ENCODE measurements around the gene MGAT3. TPM values are rescaled to one million over a fixed set of nuclear protein-coding genes. Genes with fewer than 3 reads are reported as not detected.
"Not testable (repeated sequence)": the region's sequence is repeated elsewhere in the genome, so short reads cannot be mapped to it uniquely, and the experiment has no call there.

MGAT3 gene
- 15.7 TPM for polyA plus RNA-seq (2013, experiment 1 of 2)
- polyA plus RNA-seq (2013, experiment 2 of 2), result 14.9 TPM

GRCh38 chr22:39456522-39457197 lies at the start of gene MGAT3:
Gene MGAT3 (plus strand): TSS chr22:39457012. CDS start chr22:39487348, 30,336 bp downstream.
- peak within 1 kb of the TSS; percentile 78 for H3K4me3 ChIP-seq (ENCODE audit: extremely low read depth, insufficient read depth, low read length, poor library complexity, severe bottlenecking)
- H3K9me3 ChIP-seq (ENCODE audit: control insufficient read depth, low read length), result no peaks in the 10 kb centered on the region
- 48 to 71% methylated on average over 34 to 47 of the region's 80 CpGs for WGBS, 2 experiments (ENCODE audit: insufficient coverage in 2 of 2)
- H3K27ac ChIP-seq (ENCODE audit: low read depth, low read length, severe bottlenecking), result no peak within 1 kb of the TSS
- peaks cover 6% of the 10 kb centered on the region for H3K4me1 ChIP-seq (ENCODE audit: control insufficient read depth, insufficient read depth, low read length, poor library complexity, severe bottlenecking)
- peaks cover 4% of the 10 kb centered on the region for H3K36me3 ChIP-seq (ENCODE audit: control insufficient read depth, insufficient read depth, low read length)

DNA sequence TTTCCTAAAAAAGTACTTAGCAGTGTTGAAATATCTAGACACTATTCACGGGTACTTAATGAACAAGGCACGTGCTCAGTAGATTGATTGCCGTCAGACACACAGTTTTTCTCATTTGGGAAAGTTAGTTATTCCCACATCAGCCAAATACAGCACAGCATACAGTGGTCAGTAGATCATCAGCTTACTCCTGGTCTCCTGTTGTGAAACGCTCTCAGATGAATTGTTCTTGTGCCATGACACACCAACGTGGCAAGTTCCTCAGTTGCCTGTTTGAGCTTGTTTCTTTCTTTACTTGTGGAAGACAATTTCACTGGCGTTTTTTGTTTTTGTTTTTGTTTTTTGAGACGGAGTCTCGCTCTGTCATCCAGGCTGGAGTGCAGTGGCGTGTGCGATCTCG lies 48.6 kb upstream of the MGAT3 start:
- no peaks in the 10 kb centered on the region for H3K9me3 ChIP-seq (ENCODE audit: control insufficient read depth, low read length)

GRCh38 chr22:39408807-39409206 lies 48.0 kb upstream of the MGAT3 start:
- no peak overlapping the region for H3K4me3 ChIP-seq (ENCODE audit: extremely low read depth, insufficient read depth, low read length, poor library complexity, severe bottlenecking)
- WGBS, 2 experiments (ENCODE audit: insufficient coverage in 2 of 2), result no CpG with 5 or more reads among the region's 1 CpG
- H3K27ac ChIP-seq (ENCODE audit: low read depth, low read length, severe bottlenecking), result no peak overlapping the region
- no peaks in the 10 kb centered on the region for H3K9me3 ChIP-seq (ENCODE audit: control insufficient read depth, low read length)
- H3K36me3 ChIP-seq (ENCODE audit: control insufficient read depth, insufficient read depth, low read length), result peaks cover 15% of the 10 kb centered on the region
- H3K4me1 ChIP-seq (ENCODE audit: control insufficient read depth, insufficient read depth, low read length, poor library complexity, severe bottlenecking), result no peaks in the 10 kb centered on the region

More for the DNA sequence above, 48.6 kb upstream of the MGAT3 start:
- WGBS, 2 experiments (ENCODE audit: insufficient coverage in 2 of 2), result 95 to 99% methylated on average over 7 to 8 of the region's 11 CpGs
- Histone ChIP-seq H3K4me3 (ENCODE audit: extremely low read depth, insufficient read depth, low read length, poor library complexity, severe bottlenecking) (no peak overlapping the region), H3K36me3 (ENCODE audit: control insufficient read depth, insufficient read depth, low read length) (peaks cover 15% of the 10 kb centered on the region), H3K27ac (ENCODE audit: low read depth, low read length, severe bottlenecking) (no peak overlapping the region), H3K4me1 (ENCODE audit: control insufficient read depth, insufficient read depth, low read length, poor library complexity, severe bottlenecking) (no peaks in the 10 kb centered on the region)

DNA sequence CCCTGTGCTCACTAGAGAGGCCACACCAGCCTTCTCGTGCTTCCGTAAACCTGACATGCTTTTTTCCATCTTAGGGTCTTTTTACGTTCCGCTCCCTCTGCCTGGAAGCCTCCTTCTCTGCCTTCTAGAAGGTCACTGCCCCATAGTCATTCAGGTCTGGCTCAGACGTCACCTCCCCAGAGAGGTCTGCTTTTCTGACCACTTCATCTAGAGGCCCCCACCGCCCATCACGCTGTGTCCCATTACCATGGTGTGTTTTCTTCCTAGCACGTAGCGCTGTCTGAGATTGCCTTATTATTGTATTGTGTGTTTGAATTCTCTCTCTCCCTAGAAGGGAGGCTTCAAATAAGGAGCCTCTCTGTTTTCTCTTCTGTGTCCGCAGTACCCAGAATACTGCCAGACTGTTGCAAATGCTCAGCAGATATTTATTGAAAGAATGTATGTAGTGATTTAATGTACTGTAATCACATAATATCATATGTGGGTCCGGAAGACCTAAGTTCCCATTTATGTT lies 47.2 kb upstream of the MGAT3 start:
- 98 to 99% methylated on average over 5 of the region's 11 CpGs for WGBS, 2 experiments (ENCODE audit: insufficient coverage in 2 of 2)
- peaks cover 10% of the 10 kb centered on the region for H3K36me3 ChIP-seq (ENCODE audit: control insufficient read depth, insufficient read depth, low read length)
- H3K4me3 ChIP-seq (ENCODE audit: extremely low read depth, insufficient read depth, low read length, poor library complexity, severe bottlenecking), result no peak overlapping the region
- no peaks in the 10 kb centered on the region for H3K9me3 ChIP-seq (ENCODE audit: control insufficient read depth, low read length)
- H3K27ac ChIP-seq (ENCODE audit: low read depth, low read length, severe bottlenecking), result no peak overlapping the region
- no peaks in the 10 kb centered on the region for H3K4me1 ChIP-seq (ENCODE audit: control insufficient read depth, insufficient read depth, low read length, poor library complexity, severe bottlenecking)

DNA sequence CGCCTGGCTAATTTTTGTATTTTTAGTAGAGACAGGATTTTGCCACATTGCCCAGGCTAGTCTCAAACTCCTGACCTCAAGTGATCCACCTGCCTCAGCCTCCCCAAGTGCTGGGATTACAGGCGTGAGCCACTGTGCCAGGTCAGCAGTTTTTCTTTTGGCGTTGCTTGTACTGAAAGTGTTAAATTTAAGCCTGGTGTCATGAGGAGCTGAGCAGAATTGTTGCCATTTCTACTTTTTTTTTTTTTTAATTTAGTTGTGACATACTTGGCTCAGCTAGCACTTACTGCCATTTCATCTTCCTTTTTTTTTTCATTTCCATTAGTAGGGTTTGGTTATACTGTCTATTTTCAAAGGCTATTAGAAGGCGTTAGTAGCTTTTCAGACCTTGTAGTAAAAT lies 46.5 kb upstream of the MGAT3 start:
- Histone ChIP-seq H3K4me3 (ENCODE audit: extremely low read depth, insufficient read depth, low read length, poor library complexity, severe bottlenecking) (no peak overlapping the region), H3K27ac (ENCODE audit: low read depth, low read length, severe bottlenecking) (no peak overlapping the region), H3K4me1 (ENCODE audit: control insufficient read depth, insufficient read depth, low read length, poor library complexity, severe bottlenecking) (no peaks in the 10 kb centered on the region), H3K36me3 (ENCODE audit: control insufficient read depth, insufficient read depth, low read length) (peaks cover 11% of the 10 kb centered on the region), H3K9me3 (ENCODE audit: control insufficient read depth, low read length) (no peaks in the 10 kb centered on the region)
- 94 to 100% methylated on average over 1 to 3 of the region's 4 CpGs for WGBS, 2 experiments (ENCODE audit: insufficient coverage in 2 of 2)

DNA sequence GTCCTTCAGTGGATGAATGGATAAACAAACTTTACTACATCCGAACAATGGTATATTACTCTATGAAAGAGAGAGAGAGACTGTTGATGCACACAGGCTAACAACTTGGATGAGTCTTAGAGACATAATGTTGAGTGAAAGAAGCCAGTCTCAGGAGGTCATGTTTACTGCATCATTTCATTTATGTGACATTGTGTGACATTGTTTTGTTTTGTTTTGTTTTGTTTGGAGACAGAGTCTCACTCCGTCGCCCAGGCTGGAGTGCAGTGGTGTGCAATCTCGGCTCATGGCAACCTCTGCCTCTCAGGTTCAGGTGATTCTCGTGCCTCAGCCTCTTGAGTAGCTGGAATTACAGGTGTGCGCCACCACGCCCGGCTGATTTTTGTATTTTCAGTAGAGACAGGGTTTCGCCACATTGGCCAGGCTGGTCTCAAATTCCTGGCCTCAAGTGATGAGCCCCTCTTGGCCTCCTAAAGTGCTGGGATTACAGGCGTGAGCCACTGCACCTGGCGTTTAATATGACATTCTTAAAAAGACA lies 44.9 kb upstream of the MGAT3 start:
- H3K27ac ChIP-seq (ENCODE audit: low read depth, low read length, severe bottlenecking); H3K9me3 ChIP-seq (ENCODE audit: control insufficient read depth, low read length); H3K4me1 ChIP-seq (ENCODE audit: control insufficient read depth, insufficient read depth, low read length, poor library complexity, severe bottlenecking); H3K4me3 ChIP-seq (ENCODE audit: extremely low read depth, insufficient read depth, low read length, poor library complexity, severe bottlenecking): not testable (repeated sequence)
- 92 to 94% methylated on average over 8 to 10 of the region's 11 CpGs for WGBS, 2 experiments (ENCODE audit: insufficient coverage in 2 of 2)
- peaks cover 18% of the 10 kb centered on the region for H3K36me3 ChIP-seq (ENCODE audit: control insufficient read depth, insufficient read depth, low read length)

DNA sequence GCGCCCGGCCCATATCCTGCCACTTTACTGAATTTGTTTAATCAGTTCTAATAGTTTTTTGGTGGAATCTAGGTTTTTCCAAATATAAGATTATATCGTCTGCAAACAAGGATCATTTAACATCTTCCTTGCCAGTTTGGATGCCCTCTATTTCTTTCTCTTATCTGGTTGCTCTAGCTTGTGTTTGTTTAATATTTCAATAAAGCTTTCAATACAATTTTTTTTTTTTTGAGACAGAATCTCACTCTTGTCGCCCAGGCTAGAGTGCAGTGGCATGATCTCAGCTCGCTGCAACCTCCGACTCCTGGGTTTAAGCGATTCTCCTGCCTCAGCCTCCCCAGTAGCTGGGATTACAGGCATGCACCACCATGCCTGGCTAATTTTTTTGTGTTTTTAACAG lies 43.6 kb upstream of the MGAT3 start:
- H3K4me1 ChIP-seq (ENCODE audit: control insufficient read depth, insufficient read depth, low read length, poor library complexity, severe bottlenecking); H3K9me3 ChIP-seq (ENCODE audit: control insufficient read depth, low read length); H3K27ac ChIP-seq (ENCODE audit: low read depth, low read length, severe bottlenecking); H3K4me3 ChIP-seq (ENCODE audit: extremely low read depth, insufficient read depth, low read length, poor library complexity, severe bottlenecking): not testable (repeated sequence)
- H3K36me3 ChIP-seq (ENCODE audit: control insufficient read depth, insufficient read depth, low read length), result peaks cover 31% of the 10 kb centered on the region
- 95 to 99% methylated on average over 4 to 7 of the region's 7 CpGs for WGBS, 2 experiments (ENCODE audit: insufficient coverage in 2 of 2)

DNA sequence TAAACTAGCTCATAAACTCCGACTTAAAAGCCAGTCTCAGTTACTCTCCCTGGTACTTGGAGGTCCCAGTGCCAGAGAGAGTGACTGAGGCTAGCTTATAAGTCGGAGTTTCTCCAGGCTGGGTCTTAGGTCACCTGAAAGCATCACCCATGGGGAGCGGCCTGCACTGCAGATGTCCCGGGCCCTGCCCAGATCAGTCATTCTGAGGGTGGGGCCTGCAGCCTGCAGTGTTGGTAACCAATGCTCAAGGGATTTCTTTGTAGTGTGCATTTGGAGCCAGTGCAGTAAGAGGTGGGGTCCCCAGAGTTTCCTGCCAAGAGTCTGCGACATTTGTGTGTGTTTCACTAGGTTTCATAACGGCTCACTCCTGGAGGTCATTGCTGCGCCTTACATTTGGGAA lies 42.4 kb upstream of the MGAT3 start:
- WGBS, 2 experiments (ENCODE audit: insufficient coverage in 2 of 2), result 93 to 95% methylated on average over 5 to 7 of the region's 7 CpGs

DNA sequence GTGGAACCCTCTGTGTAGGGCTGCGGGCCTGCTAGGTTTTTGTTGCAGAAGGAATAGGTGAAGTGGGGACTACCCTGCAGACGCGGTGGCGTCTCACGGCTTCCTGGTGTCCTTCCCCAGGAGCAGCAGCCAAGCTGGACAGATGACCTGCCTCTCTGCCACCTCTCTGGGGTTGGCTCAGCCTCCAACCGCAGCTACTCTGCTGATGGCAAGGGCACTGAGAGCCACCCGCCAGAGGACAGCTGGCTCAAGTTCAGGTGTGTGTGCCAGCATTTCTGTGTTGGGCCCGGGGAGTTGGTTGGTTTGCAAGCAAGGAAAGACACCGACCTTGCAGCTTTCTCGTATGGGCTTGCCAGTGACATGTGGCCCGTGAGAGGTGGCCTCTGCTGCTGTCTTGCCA lies 41.9 kb upstream of the MGAT3 start:
- WGBS, 2 experiments (ENCODE audit: insufficient coverage in 2 of 2), result 91 to 95% methylated on average over 8 to 11 of the region's 11 CpGs
- H3K36me3 ChIP-seq (ENCODE audit: control insufficient read depth, insufficient read depth, low read length), result peaks cover 46% of the 10 kb centered on the region
- H3K27ac ChIP-seq (ENCODE audit: low read depth, low read length, severe bottlenecking), result no peak overlapping the region
- H3K4me1 ChIP-seq (ENCODE audit: control insufficient read depth, insufficient read depth, low read length, poor library complexity, severe bottlenecking), result no peaks in the 10 kb centered on the region
- no peaks in the 10 kb centered on the region for H3K9me3 ChIP-seq (ENCODE audit: control insufficient read depth, low read length)
- no peak overlapping the region for H3K4me3 ChIP-seq (ENCODE audit: extremely low read depth, insufficient read depth, low read length, poor library complexity, severe bottlenecking)

More for the DNA sequence above, 42.4 kb upstream of the MGAT3 start:
- Histone ChIP-seq H3K27ac (ENCODE audit: low read depth, low read length, severe bottlenecking) (no peak overlapping the region), H3K4me1 (ENCODE audit: control insufficient read depth, insufficient read depth, low read length, poor library complexity, severe bottlenecking) (no peaks in the 10 kb centered on the region), H3K9me3 (ENCODE audit: control insufficient read depth, low read length) (no peaks in the 10 kb centered on the region), H3K4me3 (ENCODE audit: extremely low read depth, insufficient read depth, low read length, poor library complexity, severe bottlenecking) (no peak overlapping the region), H3K36me3 (ENCODE audit: control insufficient read depth, insufficient read depth, low read length) (peaks cover 41% of the 10 kb centered on the region)

DNA sequence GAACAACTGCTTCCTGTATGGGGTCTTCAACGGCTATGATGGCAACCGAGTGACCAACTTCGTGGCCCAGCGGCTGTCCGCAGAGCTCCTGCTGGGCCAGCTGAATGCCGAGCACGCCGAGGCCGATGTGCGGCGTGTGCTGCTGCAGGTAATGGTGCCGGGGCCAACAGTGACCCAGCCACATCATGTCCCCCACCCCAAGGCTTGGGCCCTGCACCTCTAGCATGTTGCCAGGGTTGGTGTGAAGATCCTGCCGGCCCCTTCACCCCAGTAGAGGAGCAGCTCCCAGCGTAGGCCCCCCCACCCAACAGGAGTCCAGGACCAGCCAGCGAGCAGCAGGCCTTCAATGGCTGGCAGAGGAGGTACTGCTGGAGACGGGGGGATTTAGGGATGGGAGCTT lies 41.3 kb upstream of the MGAT3 start:
- no peaks in the 10 kb centered on the region for H3K4me1 ChIP-seq (ENCODE audit: control insufficient read depth, insufficient read depth, low read length, poor library complexity, severe bottlenecking)
- WGBS, 2 experiments (ENCODE audit: insufficient coverage in 2 of 2), result 91 to 93% methylated on average over 12 to 15 of the region's 16 CpGs
- H3K36me3 ChIP-seq (ENCODE audit: control insufficient read depth, insufficient read depth, low read length), result peaks cover 52% of the 10 kb centered on the region
- H3K4me3 ChIP-seq (ENCODE audit: extremely low read depth, insufficient read depth, low read length, poor library complexity, severe bottlenecking), result no peak overlapping the region
- no peaks in the 10 kb centered on the region for H3K9me3 ChIP-seq (ENCODE audit: control insufficient read depth, low read length)
- no peak overlapping the region for H3K27ac ChIP-seq (ENCODE audit: low read depth, low read length, severe bottlenecking)

DNA sequence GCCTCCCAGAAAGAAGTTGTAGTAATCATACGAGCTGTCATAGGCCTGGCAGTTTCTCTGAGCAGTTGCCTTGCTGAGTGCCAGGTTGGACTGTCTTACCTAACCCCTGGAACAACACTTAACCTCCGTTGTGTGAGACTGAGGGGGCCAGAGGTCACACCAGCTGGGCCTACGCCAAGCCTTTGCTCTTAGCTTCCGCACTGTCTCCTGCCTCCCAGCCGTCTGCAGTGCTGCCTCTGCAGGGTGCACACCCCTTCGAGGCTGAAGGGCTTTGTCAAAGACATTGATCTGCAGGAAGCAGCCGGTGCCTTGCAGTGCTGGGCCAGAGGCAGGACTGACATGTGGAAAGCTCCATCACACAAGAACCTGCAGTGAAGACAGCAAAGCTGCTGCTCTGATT lies 40.5 kb upstream of the MGAT3 start:
- H3K36me3 ChIP-seq (ENCODE audit: control insufficient read depth, insufficient read depth, low read length), result peaks cover 59% of the 10 kb centered on the region
- H3K4me3 ChIP-seq (ENCODE audit: extremely low read depth, insufficient read depth, low read length, poor library complexity, severe bottlenecking), result no peak overlapping the region
- H3K4me1 ChIP-seq (ENCODE audit: control insufficient read depth, insufficient read depth, low read length, poor library complexity, severe bottlenecking), result no peaks in the 10 kb centered on the region
- no peak overlapping the region for H3K27ac ChIP-seq (ENCODE audit: low read depth, low read length, severe bottlenecking)
- no peaks in the 10 kb centered on the region for H3K9me3 ChIP-seq (ENCODE audit: control insufficient read depth, low read length)
- 77 to 93% methylated on average over 7 of the region's 7 CpGs for WGBS, 2 experiments (ENCODE audit: insufficient coverage in 2 of 2)
